HL-60/S4 treated with phorbol 12-myristate 13-acetate at 8.2 ng/mL for 4 days and 3 days (cell line): ENCODE data around the gene PIP4K2B.

Source experiments
- in situ Hi-C: fragments of 300-500 bp; cut with MboI; formaldehyde crosslinking; loops from 2 replicates; pipeline ENCODE4 v1.15.0; 2022; ENCODE audit warnings: low sequenced_read_pairs

The PIP4K2B gene

DNA sequence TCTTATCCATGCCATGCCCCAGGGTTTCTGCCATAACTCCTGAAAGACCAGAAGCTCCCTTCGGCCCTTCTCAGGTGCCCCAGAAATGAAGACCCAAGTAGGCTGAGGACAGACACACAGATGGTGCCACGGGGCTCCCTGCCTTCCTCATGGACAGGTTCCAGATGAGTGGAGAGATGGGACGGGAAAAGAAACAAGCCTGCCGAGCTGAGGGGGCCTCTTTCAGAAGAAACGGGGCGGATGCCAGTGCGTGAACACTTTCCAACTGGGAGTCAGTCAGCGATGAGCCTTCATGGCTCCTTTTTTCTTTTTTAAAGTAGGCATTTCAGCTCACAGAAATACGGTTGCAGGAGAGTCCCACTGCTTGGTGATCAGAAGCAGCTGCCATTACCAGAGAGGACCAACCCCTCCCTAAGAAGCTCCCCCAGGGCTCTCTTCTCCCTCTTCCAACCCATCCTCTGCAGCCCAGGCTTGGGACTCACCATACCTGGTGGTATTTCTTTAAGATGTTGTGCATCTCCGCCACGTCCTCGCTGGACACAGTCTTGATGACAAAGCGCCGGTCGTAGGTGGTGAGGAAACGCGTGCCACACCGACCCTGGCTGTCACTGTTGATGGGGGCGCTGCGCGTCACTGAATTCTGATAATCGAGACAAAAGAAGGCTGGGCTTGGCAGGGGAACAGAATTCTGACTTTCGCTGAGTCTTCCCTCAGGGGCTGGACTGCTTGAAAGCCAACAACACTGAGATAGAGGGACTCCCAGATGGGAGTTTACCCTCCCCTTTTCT is 19.2 kb downstream of the PIP4K2B start:
- in situ Hi-C loops, result no loop called here

DNA sequence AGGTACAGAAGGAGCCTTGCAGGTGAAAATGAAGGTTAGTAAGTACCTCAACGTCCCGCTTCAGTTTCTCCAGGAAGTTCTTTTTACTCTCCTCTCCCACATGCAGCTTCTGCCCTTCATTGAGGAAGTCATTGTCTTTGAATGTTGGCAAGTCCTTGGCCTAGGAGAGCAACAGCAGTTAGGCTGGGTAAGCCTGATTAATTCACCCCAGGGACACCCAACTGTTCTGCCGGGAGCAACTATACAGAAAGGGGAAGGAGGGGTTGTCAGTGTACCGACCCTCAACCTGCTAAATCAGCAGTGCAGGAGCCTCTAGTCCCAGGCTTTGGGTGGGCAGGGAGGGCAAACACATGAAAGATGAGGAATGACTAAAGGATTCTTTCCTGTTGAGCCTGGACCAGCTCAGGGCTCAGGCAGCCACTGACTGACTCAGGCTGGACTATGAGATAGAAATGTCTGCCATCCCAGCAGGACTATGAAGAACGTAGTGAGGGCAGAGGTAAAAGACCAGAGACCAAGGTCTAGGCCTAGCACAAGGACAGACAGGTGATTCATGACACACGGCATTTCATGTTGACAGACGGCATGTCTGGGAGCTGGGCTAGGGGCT is 21.6 kb downstream of the PIP4K2B start:
- in situ Hi-C loops, result no loop called here

DNA sequence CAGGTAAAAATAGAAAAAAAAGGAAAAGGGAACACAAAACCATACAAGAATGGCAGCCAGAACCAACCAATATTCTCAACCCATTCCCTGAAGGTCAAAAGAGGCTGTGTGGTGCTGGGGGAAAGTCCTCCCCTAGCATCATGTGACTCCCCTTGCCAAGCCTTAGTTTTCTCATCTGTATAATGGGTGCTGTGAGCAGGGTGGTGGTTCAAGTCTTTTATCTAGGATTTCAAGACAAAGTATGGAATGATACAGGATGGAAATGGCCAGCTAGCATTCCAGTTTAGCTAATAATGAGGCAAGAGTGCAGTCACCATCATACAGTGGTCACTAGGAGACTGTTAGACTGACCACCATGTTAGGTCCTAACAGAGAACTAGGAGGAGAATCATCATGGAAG is 26.1 kb downstream of the PIP4K2B start:
- in situ Hi-C loops, result no loop called here

DNA sequence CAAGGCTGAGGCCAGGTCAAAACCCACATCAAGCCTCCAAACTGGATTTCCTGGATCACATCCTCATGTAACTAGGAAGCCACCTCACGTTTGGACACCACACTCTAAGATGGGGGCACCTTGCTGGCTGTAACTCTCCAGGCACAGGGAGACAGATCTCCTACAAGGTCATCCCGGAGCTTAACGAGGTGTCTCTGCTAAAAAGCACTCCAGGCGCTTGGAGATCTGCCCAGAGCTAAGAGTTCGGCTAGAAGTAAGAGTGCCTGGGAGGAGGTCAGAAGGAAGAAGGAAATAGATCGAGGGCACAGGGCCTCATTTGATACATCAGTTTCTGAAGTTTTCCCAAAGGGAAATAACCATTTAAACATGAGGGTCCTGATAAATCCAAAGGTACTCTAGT is 30.9 kb downstream of the PIP4K2B start:
- in situ Hi-C loops, result no loop called here

DNA sequence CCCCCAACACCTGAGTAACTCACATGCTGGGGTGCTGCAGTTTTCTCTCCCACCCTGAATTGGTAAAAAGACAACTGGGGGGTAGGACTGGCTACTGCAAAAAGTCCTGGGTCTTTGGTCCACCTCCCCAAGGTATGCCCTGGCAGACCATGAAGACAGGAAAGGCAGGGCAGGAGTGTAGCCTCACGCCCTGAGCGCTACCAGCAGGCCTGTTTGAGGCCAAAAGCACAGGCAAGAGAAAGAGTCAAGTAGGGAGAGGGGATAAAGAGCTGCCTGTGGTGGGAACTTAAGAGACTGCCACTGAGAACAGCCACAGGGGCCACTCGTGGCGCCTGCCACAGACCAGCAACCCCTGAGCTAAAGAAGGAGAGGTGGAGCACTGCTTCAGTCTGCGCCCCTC is 33.0 kb downstream of the PIP4K2B start:
- in situ Hi-C loops, result no loop called here

DNA sequence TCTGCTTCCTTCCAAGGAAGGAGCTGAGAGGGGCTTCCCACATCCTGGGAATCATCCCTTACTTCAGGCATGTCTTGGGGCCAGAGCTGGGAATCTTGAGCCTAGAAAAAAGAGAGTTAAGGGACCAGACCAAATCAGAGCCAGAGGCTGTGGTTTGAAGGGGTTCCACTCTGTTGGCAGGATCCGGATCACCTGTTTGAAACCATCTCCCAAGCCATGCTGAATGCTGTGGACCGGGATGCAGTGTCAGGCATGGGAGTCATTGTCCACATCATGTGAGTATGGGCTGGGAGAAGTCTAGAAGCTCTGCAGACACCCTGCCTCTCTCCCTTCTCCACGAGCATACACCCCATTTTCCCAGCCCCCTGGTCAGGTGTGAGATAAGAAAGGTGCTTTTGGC is 37.1 kb downstream of the PIP4K2B start:
- in situ Hi-C loops, result no loop called here

DNA sequence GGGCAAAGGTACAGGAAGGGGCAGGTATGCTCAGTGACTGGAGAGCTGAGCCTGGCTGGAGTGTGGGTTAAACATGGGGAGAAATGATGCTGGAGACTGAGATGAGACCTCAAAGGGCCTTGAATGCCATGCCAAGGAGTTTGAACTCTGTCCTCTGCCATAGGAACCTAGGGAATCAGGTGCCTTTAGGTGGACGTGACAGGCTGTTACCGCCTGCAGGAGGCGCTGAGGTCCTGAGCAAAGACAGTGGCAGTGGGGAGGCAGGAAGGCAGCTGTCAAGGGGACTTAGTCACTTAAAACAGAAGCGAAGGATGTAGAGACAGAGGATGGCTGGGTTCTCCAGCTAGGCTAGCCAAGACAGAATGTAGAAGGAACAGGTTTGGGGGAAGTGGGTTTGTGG is 37.7 kb downstream of the PIP4K2B start:
- in situ Hi-C loops, result no loop called here

DNA sequence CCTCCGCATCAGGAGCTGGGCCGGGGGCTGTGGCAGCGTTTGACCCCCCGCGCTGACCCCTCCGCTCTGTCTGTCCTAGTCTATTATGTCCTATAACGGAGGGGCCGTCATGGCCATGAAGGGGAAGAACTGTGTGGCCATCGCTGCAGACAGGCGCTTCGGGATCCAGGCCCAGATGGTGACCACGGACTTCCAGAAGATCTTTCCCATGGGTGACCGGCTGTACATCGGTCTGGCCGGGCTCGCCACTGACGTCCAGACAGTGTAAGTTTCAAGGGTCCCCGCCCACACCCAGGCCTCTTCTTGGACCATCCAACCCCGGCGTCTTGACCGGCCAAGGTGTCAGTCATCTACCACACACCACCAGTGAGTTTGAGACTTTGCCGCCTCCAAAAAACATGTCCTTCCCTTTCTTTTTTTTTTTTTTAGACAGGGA is 46.3 kb downstream of the PIP4K2B start:
- in situ Hi-C loops, result loop anchor here (10.0 kb wide), 1 partner anchor 62 kb away; no protein-coding TSS in a partner anchor

DNA sequence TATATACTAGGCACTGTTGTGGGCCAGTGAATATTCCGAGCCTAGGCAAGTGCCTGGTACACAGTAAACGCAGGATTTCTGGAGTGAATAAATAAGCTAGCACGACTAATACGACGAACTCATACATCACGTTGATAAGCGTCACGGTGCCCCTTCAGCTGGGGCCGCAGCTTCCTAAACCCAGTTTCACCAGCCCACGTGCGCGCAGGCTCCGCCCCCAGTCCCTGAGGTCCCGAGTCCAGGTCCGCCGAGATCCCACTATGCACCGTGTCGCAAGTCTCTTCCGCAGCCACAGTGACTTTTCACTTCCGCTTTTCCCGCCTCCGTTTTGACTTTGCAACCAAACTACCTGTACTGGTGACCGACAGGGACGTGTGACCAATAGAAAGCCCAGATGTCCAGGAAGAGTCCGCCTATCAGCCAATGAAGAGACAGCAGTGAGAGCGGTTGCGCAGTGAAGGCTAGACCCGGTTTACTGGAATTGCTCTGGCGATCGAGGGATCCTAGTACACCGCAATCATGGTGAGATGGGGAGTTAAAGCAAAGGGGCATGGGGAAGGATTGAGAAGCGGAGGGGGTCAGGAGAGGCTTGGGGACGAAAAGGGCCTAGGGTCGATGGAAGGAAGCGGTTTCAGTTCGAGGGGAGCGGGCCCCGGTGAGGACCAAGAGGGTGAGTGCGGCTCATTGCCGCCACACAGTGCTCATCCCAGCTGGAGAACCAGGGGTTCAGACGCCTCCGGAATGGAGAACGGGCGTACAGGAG is 46.9 kb downstream of the PIP4K2B start, which contains the start of gene PSMB3:
TSS of gene PSMB3 (plus strand) at position 434 of the 763 bp plus-strand sequence. CDS start at position 520, 86 bp downstream.
- in situ Hi-C loops, result loop anchor here (10.0 kb wide), 1 partner anchor 62 kb away; no protein-coding TSS in a partner anchor

DNA sequence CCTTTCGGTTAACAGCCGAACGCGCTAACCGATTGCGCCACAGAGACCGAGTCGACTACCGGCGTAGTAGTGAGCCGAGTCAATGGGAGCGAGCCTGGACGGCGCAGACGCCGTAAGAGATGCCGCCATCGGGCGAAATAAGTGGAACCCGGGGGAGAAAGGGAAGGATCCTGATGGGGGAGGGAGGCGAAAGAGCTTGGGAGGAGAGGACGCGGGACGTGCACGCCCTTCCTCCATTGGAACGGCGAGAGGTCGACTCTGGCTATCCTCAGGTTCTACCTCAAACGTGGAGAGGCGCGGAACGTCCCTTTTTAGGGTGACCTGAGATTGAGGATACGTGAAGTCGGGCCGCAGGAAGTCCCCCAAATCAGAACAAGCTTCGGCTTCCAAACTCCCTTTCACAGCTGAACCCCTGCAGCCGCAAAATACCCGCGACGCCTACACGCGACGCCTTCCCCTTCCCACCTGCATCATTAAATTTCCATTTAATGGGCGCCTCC is 47.5 kb downstream of the PIP4K2B start:
- in situ Hi-C loops, result loop anchor here (10.0 kb wide), 1 partner anchor 63 kb away; no protein-coding TSS in a partner anchor

DNA sequence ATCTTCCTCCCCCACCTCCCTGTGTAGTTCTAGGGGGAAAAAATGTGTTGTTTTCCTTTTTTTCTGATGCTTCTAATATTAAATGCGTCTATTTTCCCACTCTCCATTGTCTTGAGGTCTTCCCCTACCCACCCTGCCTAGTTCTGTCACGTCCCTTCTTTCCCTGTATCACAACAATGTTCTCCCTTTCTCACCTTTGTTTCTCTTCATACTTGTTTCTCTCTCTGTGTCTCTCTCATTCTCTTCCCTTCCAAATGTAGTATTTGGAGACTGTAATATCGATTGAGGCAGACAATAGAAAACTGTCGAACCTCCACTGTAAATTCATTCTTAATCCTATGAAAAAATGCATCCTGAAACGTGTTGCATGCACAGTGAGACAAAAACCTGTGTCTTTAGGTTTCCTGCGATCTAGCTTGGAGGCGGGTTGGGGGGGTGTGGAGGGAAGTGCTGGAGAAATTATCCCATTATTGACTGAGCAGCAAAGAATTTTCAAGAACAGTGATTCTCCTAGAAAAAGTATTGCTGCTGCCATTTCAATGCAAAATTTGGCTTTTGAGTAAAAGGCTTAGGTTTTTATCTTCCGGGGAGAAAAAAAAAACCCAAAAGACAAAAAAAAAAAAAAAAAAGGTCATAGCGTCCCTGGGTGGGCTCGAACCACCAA is 48.1 kb downstream of the PIP4K2B start:
- in situ Hi-C loops, result loop anchor here (10.0 kb wide), 1 partner anchor 64 kb away; no protein-coding TSS in a partner anchor

DNA sequence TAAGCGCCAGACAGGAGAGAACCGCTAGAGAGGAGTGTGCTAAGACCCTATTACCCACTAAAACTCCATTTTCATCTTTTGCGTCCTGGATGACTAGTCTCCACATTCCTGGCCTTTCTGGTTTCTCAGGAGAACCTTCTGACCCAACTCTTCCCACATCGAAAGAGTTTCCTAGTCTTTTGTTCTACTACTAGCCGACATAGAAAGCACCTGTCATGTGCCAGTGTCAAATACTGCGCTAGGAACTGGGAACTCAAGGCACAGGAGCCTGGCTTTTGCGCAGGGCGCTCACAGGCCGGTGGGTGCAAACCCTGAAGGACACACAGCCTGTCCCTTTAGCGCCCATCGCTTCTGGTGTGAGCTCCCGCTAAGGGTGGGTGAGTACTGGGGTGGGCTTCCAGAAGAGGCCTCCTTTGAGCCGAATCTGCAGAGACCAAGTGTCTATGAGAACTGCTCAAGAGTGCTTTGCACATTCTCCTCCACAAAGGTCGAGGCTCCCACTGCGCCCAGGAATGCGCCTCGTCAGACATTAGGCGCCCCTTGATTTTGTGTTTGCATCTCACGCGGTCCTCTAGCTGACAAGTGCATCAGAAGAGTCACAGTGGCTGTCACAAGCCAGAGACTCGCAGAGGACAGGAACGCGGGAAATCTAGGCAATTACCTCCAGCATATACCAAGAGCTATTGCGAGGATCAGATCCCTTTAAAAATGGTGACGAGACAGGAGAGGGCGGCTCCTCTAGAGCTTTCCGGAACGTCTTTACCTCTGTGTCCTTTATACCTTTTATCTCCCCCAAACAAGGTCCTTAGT is 48.8 kb downstream of the PIP4K2B start:
- in situ Hi-C loops, result loop anchor here (10.0 kb wide), 1 partner anchor 64 kb away; no protein-coding TSS in a partner anchor

DNA sequence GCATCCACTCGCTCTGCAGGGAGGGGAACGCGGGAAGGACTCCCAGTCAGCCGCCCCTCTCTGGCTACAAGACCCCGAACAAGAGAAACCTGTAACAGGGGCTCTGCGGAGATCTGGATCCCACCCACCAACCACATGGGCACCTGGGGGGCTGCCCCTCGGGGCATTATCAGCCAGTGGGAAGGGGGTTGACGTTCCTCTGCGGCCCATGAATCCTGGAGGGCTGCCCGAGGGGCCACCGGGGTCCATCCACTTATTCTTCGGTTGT is 49.4 kb downstream of the PIP4K2B start:
- in situ Hi-C loops, result loop anchor here (10.0 kb wide), 1 partner anchor 65 kb away; no protein-coding TSS in a partner anchor

DNA sequence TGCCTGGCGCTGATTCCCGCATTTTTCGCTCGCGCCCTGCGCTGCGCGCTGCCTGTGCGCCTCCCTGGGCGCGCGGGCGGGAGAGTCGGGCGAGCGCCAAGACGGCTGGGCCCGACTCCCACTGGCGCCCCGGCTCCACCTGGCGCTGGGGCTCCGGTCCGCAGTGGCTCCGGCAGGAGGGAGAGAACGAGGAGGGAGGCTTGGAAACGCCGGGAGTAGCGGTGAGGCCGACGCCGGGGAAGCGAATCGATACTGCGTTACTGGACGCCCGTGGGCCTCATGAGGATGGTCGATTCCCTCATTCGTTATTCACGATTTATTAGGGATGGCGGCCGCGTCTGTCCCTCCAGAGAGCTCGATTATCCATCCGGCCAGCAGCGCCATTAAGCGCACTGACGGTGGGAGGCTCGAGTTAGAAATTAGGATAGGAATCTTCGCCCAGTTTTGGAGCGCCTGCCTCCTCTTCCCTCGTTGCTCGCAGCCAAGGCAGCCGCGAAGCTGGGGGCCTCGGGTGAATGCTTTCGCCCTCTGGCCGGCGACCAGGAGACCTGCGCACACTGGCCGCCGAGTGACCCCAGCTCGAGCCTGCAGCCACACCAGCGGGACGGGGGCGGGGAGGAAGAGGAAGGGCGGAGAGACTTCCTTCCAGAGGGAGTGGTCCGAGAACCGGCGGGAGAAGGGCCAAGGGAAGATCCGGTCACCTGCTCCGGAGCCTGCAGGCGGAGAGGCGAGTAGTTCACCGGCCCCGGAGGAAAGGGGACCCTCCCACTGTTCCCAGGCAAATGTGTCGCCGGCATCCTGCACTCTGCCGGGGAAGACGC is 49.9 kb downstream of the PIP4K2B start:
- in situ Hi-C loops, result loop anchor here (10.0 kb wide), 1 partner anchor 65 kb away; no protein-coding TSS in a partner anchor

DNA sequence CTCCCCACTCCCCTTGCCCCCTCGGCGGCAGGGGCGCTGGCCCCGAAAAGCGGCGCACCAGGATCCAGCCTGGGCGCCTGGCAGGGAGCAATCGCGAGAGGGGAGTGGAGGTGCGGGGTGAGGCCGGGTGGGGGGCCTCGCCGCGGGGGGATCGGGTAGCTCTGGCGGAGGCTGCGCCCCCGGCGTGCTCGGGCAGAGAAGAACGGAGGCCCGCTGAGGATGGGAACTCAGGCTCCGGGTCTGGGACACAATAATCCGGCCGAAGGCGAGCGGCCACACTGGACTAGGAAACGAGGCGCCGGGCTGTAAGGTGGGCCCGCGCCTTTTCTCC is 50.5 kb downstream of the PIP4K2B start:
- in situ Hi-C loops, result no loop called here

DNA sequence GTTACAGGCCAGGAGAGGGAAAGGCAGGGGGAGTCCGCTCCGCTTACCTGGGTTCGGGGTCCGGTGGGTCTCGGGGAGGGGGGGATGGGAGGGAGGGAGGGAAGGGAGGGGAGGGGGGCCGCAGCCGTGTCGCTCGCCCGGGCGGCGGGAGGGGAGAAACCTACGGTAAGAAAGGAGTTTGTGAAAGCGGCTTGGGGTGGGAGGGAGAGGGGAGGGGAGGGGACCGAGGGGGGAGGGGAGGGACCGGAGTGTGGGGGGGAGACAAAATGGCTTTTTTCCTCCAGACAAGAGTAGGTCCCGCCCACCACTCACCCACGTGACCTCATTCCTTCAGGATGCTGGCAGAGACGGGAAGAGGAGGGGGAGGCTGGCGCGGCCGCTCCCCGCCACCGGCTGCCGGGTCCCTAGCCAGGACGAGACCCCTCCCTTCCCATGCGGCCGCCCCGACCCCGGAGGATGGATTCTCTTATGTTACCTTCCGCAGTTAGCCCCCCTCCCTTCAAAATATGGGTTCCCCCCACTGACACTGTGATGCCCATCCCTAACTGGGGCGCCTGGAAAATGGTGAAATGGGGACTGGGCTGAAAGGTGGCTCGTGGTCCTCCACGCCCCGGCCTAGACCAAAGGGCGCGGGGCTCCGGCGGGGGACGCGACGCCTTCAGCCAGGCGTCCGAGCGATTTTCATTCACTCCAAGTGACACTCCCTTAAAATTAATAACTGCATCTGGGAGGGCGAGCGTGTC is 51.0 kb downstream of the PIP4K2B start, which contains the start of gene PCGF2:
TSS of gene PCGF2 (minus strand) at position 188 of the 743 bp plus-strand sequence. CDS start 7,934 bp downstream, outside the sequence.
- in situ Hi-C loops, result no loop called here

DNA sequence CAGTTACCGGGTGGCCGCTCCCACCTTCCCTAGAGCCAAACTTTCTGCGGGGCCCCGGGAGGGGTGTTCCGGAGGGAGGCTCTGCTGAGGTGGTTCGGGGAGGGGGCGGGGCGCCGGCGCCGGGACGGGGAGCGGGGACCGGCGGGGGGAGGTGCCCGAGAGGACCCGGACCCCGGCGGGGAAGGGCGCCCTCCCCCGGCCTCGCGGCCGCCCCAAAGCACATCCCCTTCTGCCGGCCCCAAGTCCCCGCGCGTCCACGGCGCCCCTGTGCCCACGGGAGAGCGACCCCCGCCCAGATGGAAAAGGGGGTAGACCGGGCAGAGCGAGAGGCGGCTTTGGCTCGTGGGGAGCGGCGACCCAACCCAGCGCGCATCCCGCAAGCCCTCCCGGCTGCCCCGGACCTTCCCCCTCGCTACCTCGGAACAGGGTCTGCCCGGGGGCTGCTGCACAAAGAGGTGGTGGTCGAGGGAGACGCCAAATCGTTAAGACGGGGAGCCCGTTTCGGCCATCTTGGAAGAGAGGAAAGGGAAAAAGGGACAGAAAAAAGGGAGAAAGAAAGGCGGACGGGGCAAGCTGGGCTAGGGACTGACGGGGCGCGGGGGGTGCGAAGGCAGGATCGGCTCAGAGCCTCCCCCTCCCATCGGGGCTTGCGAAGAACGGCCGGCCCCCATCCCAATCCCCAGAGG is 51.8 kb downstream of the PIP4K2B start:
- in situ Hi-C loops, result no loop called here
